Measurements from ENCODE around the gene CARD9. TPM values are rescaled to one million over a fixed set of nuclear protein-coding genes. Genes with fewer than 3 reads are reported as not detected.
A peak's percentile ranks its signal among the peaks of the same experiment; 100 is the strongest.

CARD9 gene
- total and polyA plus RNA-seq, 2 of the 8 experiments (the other 6 are each of a cell fraction or from before 2014, with no cell fraction given), result 0.15 to 1.1 TPM

DNA sequence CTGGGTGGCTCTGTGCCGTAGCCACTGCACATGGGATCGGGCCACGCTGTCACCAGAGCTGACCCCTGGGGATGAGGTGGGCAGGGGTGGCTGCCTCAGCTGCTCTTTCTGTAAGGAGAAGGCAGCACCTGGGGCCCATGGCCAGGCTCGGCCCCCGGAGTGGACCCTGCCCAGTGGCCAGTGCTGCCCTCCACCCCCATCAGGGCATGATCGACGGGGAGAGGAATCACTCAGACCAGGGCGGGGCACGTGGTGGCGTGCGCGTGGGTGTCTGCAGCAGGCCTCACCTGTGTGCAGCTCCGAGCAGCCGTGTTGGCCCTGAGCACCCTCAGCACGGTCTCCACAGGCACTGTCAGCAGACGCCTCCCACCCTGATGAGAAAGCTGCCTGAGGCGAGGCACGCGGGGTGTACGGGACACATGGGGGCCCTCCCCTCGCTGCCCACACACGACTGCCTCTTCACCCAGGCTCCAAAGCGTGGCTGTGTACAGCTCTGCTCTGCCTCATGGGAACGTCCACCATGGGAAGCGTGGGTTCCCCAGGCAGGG, 8.6 kb upstream of the CARD9 start:
- TF ChIP-seq SIN3A (conservative IDR thresholded peaks at IDR 0.05 in 1 of 2, IDR thresholded peaks at IDR 0.05 in 1 of 2; ENCODE audit: low read depth in 1 of 2, low read length in 2 of 2) (no peak), CTCF (IDR thresholded peaks at IDR 0.05; ENCODE audit: control extremely low read depth in 1 of 3, insufficient read depth in 1 of 3, low read depth in 1 of 3, low read length in 3 of 3) (no peak), ASH2L (IDR thresholded peaks at IDR 0.05; ENCODE audit: low read length) (no peak)
- no peak overlapping the region for H2BK20ac ChIP-seq (ENCODE audit: low read length)
- ChIA-PET POLR2A (ENCODE audit: partially characterized antibody) (interaction anchor here (1.5 to 14.0 kb wide), 6 partner anchors 9 to 57 kb away, joined by 3 to 139 read pairs (median 10); partner anchors contain the start of genes CARD9, INPP5E and SNAPC4), CTCF (ENCODE audit: partially characterized antibody) (interaction anchor here (0.7 to 2.4 kb wide), 4 partner anchors 14 to 60 kb away, joined by 3 to 10 read pairs (median 4); partner anchors contain the start of gene DNLZ)
- no peak overlapping the region for H4K5ac ChIP-seq (ENCODE audit: insufficient read length, low read depth, low read length)
- H3K23me2 ChIP-seq (ENCODE audit: low read depth, low read length), result no peaks in the 10 kb centered on the region
- H3K4me1 ChIP-seq (replicated peaks in 1 of 4; ENCODE audit: control insufficient read depth in 3 of 4, insufficient read depth in 4 of 4, low read length in 3 of 4), result no peaks in the 10 kb centered on the region
- no peaks in the 10 kb centered on the region for H3K79me2 ChIP-seq (ENCODE audit: control insufficient read depth in 1 of 2, insufficient read depth in 2 of 2, low read length in 2 of 2)
- no peak overlapping the region for H4K91ac ChIP-seq (replicated peaks; ENCODE audit: insufficient read length, low read length)
- no peaks in the 10 kb centered on the region for H3K9me3 ChIP-seq (ENCODE audit: insufficient read depth in 2 of 2, low read depth in 1 of 2, low read length in 1 of 2)
- no peak overlapping the region for H3K23ac ChIP-seq (ENCODE audit: insufficient read length)
- H2BK5ac ChIP-seq (ENCODE audit: low read depth, low read length), result no peak overlapping the region
- H4K20me1 ChIP-seq (replicated peaks in 1 of 2; ENCODE audit: control insufficient read depth in 1 of 2, insufficient read depth in 2 of 2, low read length in 2 of 2), result peaks cover 2 to 11% of the 10 kb centered on the region in 2 experiments
- H4K8ac ChIP-seq (ENCODE audit: extremely low read depth, insufficient read depth, low read length), result peak overlapping the region; percentile 68; the same call in 1 of the 2 replicates
- no peak overlapping the region for H3K56ac ChIP-seq (replicated peaks; ENCODE audit: insufficient read length, low read depth, low read length)
- FAIRE-seq (no peak), DNase-seq (ENCODE audit: low read depth in 1 of 2, low spot score in 2 of 2) (no peak)
- no peak overlapping the region for H2AFZ ChIP-seq (ENCODE audit: low read length)
- H3K14ac ChIP-seq (ENCODE audit: insufficient read length), result no peak overlapping the region
- no peak overlapping the region for H2BK12ac ChIP-seq (ENCODE audit: low read depth, low read length)
- peaks cover 6 to 66% (median 35%) of the 10 kb centered on the region in 4 experiments; a peak in 7 of 8 replicates for H3K36me3 ChIP-seq (ENCODE audit: control insufficient read depth in 2 of 4, insufficient read depth in 4 of 4, low read length in 3 of 4)
- no peak overlapping the region for H3K27ac ChIP-seq (ENCODE audit: low read depth, low read length)
- no peak overlapping the region for H2BK120ac ChIP-seq (replicated peaks; ENCODE audit: low read depth, low read length)
- no peak overlapping the region for H2AK5ac ChIP-seq (ENCODE audit: low read depth, low read length)
- no peaks in the 10 kb centered on the region for H3K27me3 ChIP-seq (replicated peaks in 1 of 4; ENCODE audit: control insufficient read depth in 3 of 4, extremely low read depth in 1 of 4, insufficient read depth in 3 of 4, low read length in 3 of 4)
- H3K18ac ChIP-seq (ENCODE audit: extremely low read depth, low read length), result no peak overlapping the region
- no peak overlapping the region for H3K4me3 ChIP-seq (ENCODE audit: extremely low read depth in 1 of 4, insufficient read depth in 2 of 4, low read depth in 3 of 4, low read length in 4 of 4)
- no peak overlapping the region for H3K9ac ChIP-seq (replicated peaks in 1 of 4; ENCODE audit: extremely low read depth in 1 of 4, low read depth in 3 of 4, low read length in 3 of 4)
- no peak overlapping the region for H3K4ac ChIP-seq (replicated peaks; ENCODE audit: insufficient read length, low read depth, low read length)
- no peak overlapping the region for H3K4me2 ChIP-seq (ENCODE audit: insufficient read depth in 1 of 2, low read depth in 2 of 2, low read length in 2 of 2)
- H2BK15ac ChIP-seq (ENCODE audit: low read length), result no peak overlapping the region
- no peaks in the 10 kb centered on the region; the same call in 1 of the 2 replicates for H3K79me1 ChIP-seq (ENCODE audit: low read depth, low read length)
- WGBS, 2 experiments (ENCODE audit: extremely low coverage in 1 of 2, insufficient coverage in 1 of 2, insufficient read length in 1 of 2, insufficient replicate concordance in 2 of 2, low coverage in 1 of 2, low lambda C conversion rate in 2 of 2, missing lambda C conversion rate in 1 of 2), result 86% methylated on average over 24 of the region's 25 CpGs; no CpG with 5 or more reads in 1 of the 2 experiments
